ENCODE data around the gene GKN2. TPM values are rescaled to one million over a fixed set of nuclear protein-coding genes. Genes with fewer than 3 reads are reported as not detected.

The GKN2 gene
- total and polyA plus RNA-seq, 2 donors (not counting 1 experiment from before 2014, with no cell fraction given), result not detected

DNA sequence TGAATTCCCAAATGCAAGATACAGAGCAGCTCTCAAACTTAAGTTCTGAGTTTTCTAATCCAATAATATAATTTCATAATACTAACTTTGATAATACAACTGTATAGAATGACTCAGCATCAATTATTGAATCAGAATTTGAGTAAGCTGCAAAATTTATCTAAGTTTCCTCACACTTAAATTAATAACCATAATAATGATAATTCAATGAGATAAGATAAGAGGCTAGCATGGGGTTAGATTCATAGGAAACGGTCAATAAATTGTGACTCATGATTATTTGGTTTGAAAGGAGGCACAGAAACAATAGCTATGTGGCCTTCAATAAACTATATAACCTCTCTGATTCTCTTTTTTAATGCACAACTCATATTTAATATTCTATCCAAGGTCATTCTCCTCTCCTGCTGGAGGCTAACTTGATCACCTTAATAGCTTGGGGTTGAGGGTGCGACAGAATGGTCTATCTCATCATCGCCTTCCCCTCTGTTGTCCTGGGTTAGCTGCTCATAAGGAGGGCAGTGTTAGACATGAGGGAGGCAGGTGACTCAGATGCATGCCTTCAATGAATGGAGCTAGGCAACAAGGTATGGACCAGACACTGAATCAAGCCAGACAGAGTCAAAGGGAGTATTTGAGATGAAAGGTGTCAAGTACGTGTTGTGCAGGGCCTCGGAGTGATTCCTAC lies 45.3 kb downstream of the GKN2 start:
- H3K4me1 ChIP-seq (ENCODE audit: control insufficient read depth in 2 of 2, insufficient read depth in 2 of 2, low read length in 2 of 2), result peaks cover 24% of the 10 kb centered on the region in 2 donors
- no peak overlapping the region for H3K9ac ChIP-seq (ENCODE audit: low read length)
- ATAC-seq (ENCODE audit: low read depth) (no peak), DNase-seq (no peak)
- Mint-ChIP-seq H3K4me3 (peak overlapping the region; percentile 3), H3K9me3 (ENCODE audit: insufficient read depth) (no peaks in the 10 kb centered on the region), H3K4me1 (peaks cover 32% of the 10 kb centered on the region), H3K27ac (peak overlapping the region; percentile 88), H3K27me3 (no peaks in the 10 kb centered on the region)
- CTCF ChIA-PET, result interaction anchor here (0.6 to 5.6 kb wide), 34 partner anchors 10 to 896 kb away, joined by 3 to 133 read pairs (median 5); partner anchors contain the start of genes APLF and FBXO48
- peak overlapping the region; percentile 61 to 72 for H3K27ac ChIP-seq (ENCODE audit: low read length in 2 of 2)
- no peaks in the 10 kb centered on the region for H3K79me2 ChIP-seq (ENCODE audit: control insufficient read depth, insufficient read depth, low read length)
- intact Hi-C loops (cut with micrococcal nuclease), result loop anchor here (5.0 kb wide), 1 partner anchor 140 kb away; no protein-coding TSS in a partner anchor
- no peaks in the 10 kb centered on the region for H3K27me3 ChIP-seq (replicated peaks in 1 of 4; ENCODE audit: control extremely low read depth in 1 of 4, control insufficient read depth in 3 of 4, insufficient read depth in 4 of 4, low read length in 3 of 4)
- H3K36me3 ChIP-seq (replicated peaks in 1 of 2; ENCODE audit: control extremely low read depth in 1 of 2, control insufficient read depth in 1 of 2, extremely low read depth in 1 of 2, insufficient read depth in 2 of 2, low read length in 1 of 2), result no peaks in the 10 kb centered on the region
- TF ChIP-seq, protein P1, sequence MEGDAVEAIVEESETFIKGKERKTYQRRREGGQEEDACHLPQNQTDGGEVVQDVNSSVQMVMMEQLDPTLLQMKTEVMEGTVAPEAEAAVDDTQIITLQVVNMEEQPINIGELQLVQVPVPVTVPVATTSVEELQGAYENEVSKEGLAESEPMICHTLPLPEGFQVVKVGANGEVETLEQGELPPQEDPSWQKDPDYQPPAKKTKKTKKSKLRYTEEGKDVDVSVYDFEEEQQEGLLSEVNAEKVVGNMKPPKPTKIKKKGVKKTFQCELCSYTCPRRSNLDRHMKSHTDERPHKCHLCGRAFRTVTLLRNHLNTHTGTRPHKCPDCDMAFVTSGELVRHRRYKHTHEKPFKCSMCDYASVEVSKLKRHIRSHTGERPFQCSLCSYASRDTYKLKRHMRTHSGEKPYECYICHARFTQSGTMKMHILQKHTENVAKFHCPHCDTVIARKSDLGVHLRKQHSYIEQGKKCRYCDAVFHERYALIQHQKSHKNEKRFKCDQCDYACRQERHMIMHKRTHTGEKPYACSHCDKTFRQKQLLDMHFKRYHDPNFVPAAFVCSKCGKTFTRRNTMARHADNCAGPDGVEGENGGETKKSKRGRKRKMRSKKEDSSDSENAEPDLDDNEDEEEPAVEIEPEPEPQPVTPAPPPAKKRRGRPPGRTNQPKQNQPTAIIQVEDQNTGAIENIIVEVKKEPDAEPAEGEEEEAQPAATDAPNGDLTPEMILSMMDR (IDR thresholded peaks at IDR 0.05), result no peak
- TF ChIP-seq EZH2 (IDR thresholded peaks at IDR 0.05; ENCODE audit: borderline replicate concordance, insufficient read depth, low read depth, low read length, poor library complexity, severe bottlenecking), result no peak
- H3K4me3 ChIP-seq (ENCODE audit: control extremely low read depth in 1 of 5, extremely low read depth in 1 of 5, insufficient read depth in 1 of 5, low read depth in 2 of 5, low read length in 4 of 5), result no peak overlapping the region
- POLR2A ChIA-PET, result interaction anchor here (1.0 kb wide), 1 partner anchor 190 kb away, joined by 5 read pairs; no protein-coding TSS in a partner anchor
- no peaks in the 10 kb centered on the region for H4K20me1 ChIP-seq (ENCODE audit: control insufficient read depth, insufficient read depth, low read length, poor library complexity, severe bottlenecking)
- peaks cover 0 to 5% (median 0%) of the 10 kb centered on the region in 3 donors for H3K9me3 ChIP-seq (ENCODE audit: control extremely low read depth in 1 of 3, control insufficient read depth in 2 of 3, insufficient read depth in 1 of 3, low read length in 2 of 3)
- H2AFZ ChIP-seq (ENCODE audit: insufficient read depth, low read depth, low read length, poor library complexity, severe bottlenecking), result peak overlapping the region; percentile 52
- H3K4me2 ChIP-seq (replicated peaks; ENCODE audit: low read depth, low read length, poor library complexity, severe bottlenecking), result peak overlapping the region; percentile 46
- no CpG with 5 or more reads among the region's 5 CpGs for WGBS (ENCODE audit: insufficient coverage)

DNA sequence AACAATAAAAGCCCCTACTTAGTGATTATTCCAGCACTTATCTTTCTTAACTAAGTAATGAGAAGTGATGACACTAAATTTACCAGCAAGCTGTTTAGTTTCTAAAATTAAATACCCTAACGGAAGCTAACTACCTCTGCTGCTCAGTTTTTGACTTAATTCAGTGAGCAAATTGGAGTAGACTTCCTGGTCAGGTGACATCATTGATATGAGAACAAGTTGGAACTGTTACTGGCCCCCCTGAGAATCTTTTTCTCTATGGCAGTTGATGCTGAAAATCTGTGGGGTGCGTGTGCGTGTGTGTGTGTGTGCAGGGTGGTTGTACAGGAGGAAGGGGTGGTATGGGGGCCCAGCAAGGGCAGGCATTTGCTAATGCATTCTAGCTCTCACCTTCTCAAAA lies 46.0 kb downstream of the GKN2 start:
- Mint-ChIP-seq H3K27ac (no peak overlapping the region), H3K9me3 (ENCODE audit: insufficient read depth) (no peaks in the 10 kb centered on the region), H3K27me3 (no peaks in the 10 kb centered on the region), H3K4me3 (no peak overlapping the region), H3K4me1 (peaks cover 32% of the 10 kb centered on the region)
- peaks cover 0 to 5% (median 0%) of the 10 kb centered on the region in 3 donors for H3K9me3 ChIP-seq (ENCODE audit: control extremely low read depth in 1 of 3, control insufficient read depth in 2 of 3, insufficient read depth in 1 of 3, low read length in 2 of 3)
- H2AFZ ChIP-seq (ENCODE audit: insufficient read depth, low read depth, low read length, poor library complexity, severe bottlenecking), result no peak overlapping the region
- no peak overlapping the region for H3K27ac ChIP-seq (ENCODE audit: low read length in 2 of 2)
- no peaks in the 10 kb centered on the region for H3K79me2 ChIP-seq (ENCODE audit: control insufficient read depth, insufficient read depth, low read length)
- no peak overlapping the region for H3K9ac ChIP-seq (ENCODE audit: low read length)
- TF ChIP-seq, protein P1 (IDR thresholded peaks at IDR 0.05), result no peak
- TF ChIP-seq EZH2 (IDR thresholded peaks at IDR 0.05; ENCODE audit: borderline replicate concordance, insufficient read depth, low read depth, low read length, poor library complexity, severe bottlenecking), result no peak
- intact Hi-C loops (cut with micrococcal nuclease), result loop anchor here (5.0 kb wide), 1 partner anchor 139 kb away; no protein-coding TSS in a partner anchor
- POLR2A ChIA-PET, result no interaction called here
- peaks cover 22 to 24% of the 10 kb centered on the region in 2 donors for H3K4me1 ChIP-seq (ENCODE audit: control insufficient read depth in 2 of 2, insufficient read depth in 2 of 2, low read length in 2 of 2)
- no peaks in the 10 kb centered on the region for H3K27me3 ChIP-seq (replicated peaks in 1 of 4; ENCODE audit: control extremely low read depth in 1 of 4, control insufficient read depth in 3 of 4, insufficient read depth in 4 of 4, low read length in 3 of 4)
- H4K20me1 ChIP-seq (ENCODE audit: control insufficient read depth, insufficient read depth, low read length, poor library complexity, severe bottlenecking), result no peaks in the 10 kb centered on the region
- no peaks in the 10 kb centered on the region for H3K36me3 ChIP-seq (replicated peaks in 1 of 2; ENCODE audit: control extremely low read depth in 1 of 2, control insufficient read depth in 1 of 2, extremely low read depth in 1 of 2, insufficient read depth in 2 of 2, low read length in 1 of 2)
- no peak overlapping the region for H3K4me2 ChIP-seq (replicated peaks; ENCODE audit: low read depth, low read length, poor library complexity, severe bottlenecking)
- ATAC-seq (ENCODE audit: low read depth) (no peak), DNase-seq (no peak)
- CTCF ChIA-PET, result interaction anchor here (0.6 to 5.6 kb wide), 17 partner anchors 9 to 897 kb away, joined by 3 to 133 read pairs (median 8); partner anchors contain the start of genes APLF and FBXO48
- no CpG with 5 or more reads among the region's 3 CpGs for WGBS (ENCODE audit: insufficient coverage)
- no peak overlapping the region for H3K4me3 ChIP-seq (ENCODE audit: control extremely low read depth in 1 of 5, extremely low read depth in 1 of 5, insufficient read depth in 1 of 5, low read depth in 2 of 5, low read length in 4 of 5)

All from B cell (primary cell).